ENCODE data around the gene BICRA. TPM values are rescaled to one million over a fixed set of nuclear protein-coding genes. Genes with fewer than 3 reads are reported as not detected.

BICRA gene
- total RNA-seq, 1 experiment from 2014 or later: 29.3 TPM

GRCh38 chr19:47723581-47723940 is 114.6 kb downstream of the BICRA start:
- no peak overlapping the region for H3K18ac ChIP-seq (ENCODE audit: insufficient read length, low read depth, low read length)
- no peak overlapping the region for H2BK12ac ChIP-seq (ENCODE audit: insufficient read length, low read depth, low read length)
- H3K79me2 ChIP-seq (ENCODE audit: insufficient read depth, low read length): no peaks in the 10 kb centered on the region
- H3K4ac ChIP-seq (ENCODE audit: low read depth, low read length): no peak overlapping the region
- no peak overlapping the region for H2AFZ ChIP-seq (ENCODE audit: low read length)
- no peaks in the 10 kb centered on the region for H3K27me3 ChIP-seq (ENCODE audit: insufficient read depth, low read length)
- no peak overlapping the region for H4K8ac ChIP-seq (replicated peaks; ENCODE audit: insufficient read length, low read depth, low read length)
- H4K5ac ChIP-seq (ENCODE audit: insufficient read length, low read depth, low read length): no peak overlapping the region
- H3T11ph ChIP-seq (ENCODE audit: low read length): no peak overlapping the region
- H2AK5ac ChIP-seq (ENCODE audit: insufficient read length, low read length): no peak overlapping the region
- no peak overlapping the region for H3K27ac ChIP-seq (ENCODE audit: insufficient read length, low read depth, low read length)
- no CpG with 5 or more reads among the region's 7 CpGs for WGBS (ENCODE audit: extremely low coverage, insufficient read length, low lambda C conversion rate)
- no peaks in the 10 kb centered on the region for H3K23me2 ChIP-seq (ENCODE audit: insufficient read length, low read depth, low read length, poor library complexity, severe bottlenecking)
- H3K79me1 ChIP-seq (ENCODE audit: insufficient read depth, low read depth, low read length, poor library complexity, severe bottlenecking): no peaks in the 10 kb centered on the region
- no peak overlapping the region for H2BK15ac ChIP-seq (ENCODE audit: low read depth, low read length)
- no peak overlapping the region for H2BK5ac ChIP-seq (ENCODE audit: insufficient read length, low read length)
- H2BK20ac ChIP-seq (ENCODE audit: low read depth, low read length, poor library complexity, severe bottlenecking): no peak overlapping the region
- no peak for TF ChIP-seq CTCF (conservative IDR thresholded peaks at IDR 0.05)
- H3K4me1 ChIP-seq (ENCODE audit: insufficient read depth, low read length): no peaks in the 10 kb centered on the region; the same call in 1 of the 2 replicates
- no peak overlapping the region for H3K9ac ChIP-seq (ENCODE audit: extremely low read depth, insufficient read length, low read length)
- H4K20me1 ChIP-seq (ENCODE audit: control insufficient read depth, insufficient read depth, insufficient read length): no peaks in the 10 kb centered on the region
- Mint-ChIP-seq H3K36me3 (ENCODE audit: insufficient read depth in 1 of 3, low read depth in 3 of 3) (peaks cover 0 to 14% (median 5%) of the 10 kb centered on the region in 3 experiments; a peak in 4 of 7 replicates), H3K27ac (no peak overlapping the region), H3K4me3 (no peak overlapping the region), H3K4me1 (peaks cover 4 to 6% of the 10 kb centered on the region in 2 experiments), H3K9me3 (no peaks in the 10 kb centered on the region), H3K27me3 (ENCODE audit: low read depth) (no peaks in the 10 kb centered on the region)
- no peak overlapping the region for H3K14ac ChIP-seq (ENCODE audit: insufficient read depth, low read length)
- no peak overlapping the region for H3K56ac ChIP-seq (ENCODE audit: insufficient read length, low read depth, low read length)
- H3K9me3 ChIP-seq (ENCODE audit: control insufficient read depth, low read depth, low read length): no peaks in the 10 kb centered on the region
- DNase-seq: no peak
- no peak overlapping the region for H2BK120ac ChIP-seq (ENCODE audit: low read depth, low read length, poor library complexity, severe bottlenecking)
- no peak overlapping the region for H3K23ac ChIP-seq (ENCODE audit: insufficient read length, low read depth, low read length)
- H4K91ac ChIP-seq (ENCODE audit: insufficient read length, low read depth, low read length): no peak overlapping the region
- no peak overlapping the region for H3K4me2 ChIP-seq (ENCODE audit: insufficient read depth, insufficient read length, low read length)

Measured in H9 (cell line).